D721Med (cell line): ENCODE results near the gene TMEM61.

Source experiments
- DNase-seq: peaks from one replicate; pipeline ENCODE4 v3.0.0; 2011; ENCODE audit warnings: low spot score; ENCODE audit not compliant: insufficient read length
- FAIRE-seq: peaks from 2 replicates; lab custom pipeline; 2011; peaks lifted over from hg19 to GRCh38; lab: Jason Lieb, UNC
- TF ChIP-seq, protein P1 (sequence below): IDR thresholded peaks from 2 replicates; pipeline ENCODE4 v1.5.1; 2012; ENCODE audit warnings: mild to moderate bottlenecking, control low read depth; ENCODE audit not compliant: insufficient read depth; ENCODE audit errors: missing control alignments

Gene TMEM61

DNA sequence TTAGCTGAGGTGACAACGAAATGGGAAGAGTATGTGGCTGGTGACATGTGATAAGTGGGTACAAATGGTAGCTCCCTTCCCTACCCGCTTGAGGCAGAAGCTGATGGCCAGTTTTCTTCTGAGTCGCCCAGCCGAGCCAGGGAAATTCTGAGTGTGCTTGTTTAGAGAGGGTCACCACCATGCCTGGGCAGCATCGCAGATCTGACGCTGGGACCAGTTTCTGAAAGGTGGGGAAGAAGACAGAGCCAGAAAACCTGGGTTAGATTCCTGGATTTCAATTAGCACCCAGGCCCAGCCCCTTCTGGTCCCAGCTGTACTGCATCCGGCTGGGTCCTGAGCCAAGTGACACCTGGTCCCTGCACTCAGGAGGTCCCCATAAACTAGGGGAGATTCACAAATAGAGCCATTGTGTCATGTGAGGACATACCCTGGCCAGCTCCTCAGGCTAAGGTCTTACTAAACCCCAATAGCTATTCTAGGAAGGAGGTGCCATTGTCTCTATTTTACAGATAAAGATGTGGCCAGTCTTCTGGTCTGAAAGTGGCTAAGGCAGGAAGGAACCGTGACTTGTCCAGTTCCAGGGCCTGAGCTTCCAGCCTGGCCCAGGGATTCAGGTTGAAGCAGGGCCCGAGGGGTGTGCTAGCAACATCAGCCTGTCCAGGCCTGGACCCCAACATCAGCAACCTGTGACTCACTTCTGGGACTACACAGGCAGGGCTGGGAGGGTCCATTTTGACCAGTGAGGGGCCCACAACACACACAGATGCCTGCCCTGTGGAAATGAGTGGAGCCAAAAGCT, 1.7 kb upstream of the TMEM61 start:
- no peak for DNase-seq
- TF ChIP-seq, protein P1, sequence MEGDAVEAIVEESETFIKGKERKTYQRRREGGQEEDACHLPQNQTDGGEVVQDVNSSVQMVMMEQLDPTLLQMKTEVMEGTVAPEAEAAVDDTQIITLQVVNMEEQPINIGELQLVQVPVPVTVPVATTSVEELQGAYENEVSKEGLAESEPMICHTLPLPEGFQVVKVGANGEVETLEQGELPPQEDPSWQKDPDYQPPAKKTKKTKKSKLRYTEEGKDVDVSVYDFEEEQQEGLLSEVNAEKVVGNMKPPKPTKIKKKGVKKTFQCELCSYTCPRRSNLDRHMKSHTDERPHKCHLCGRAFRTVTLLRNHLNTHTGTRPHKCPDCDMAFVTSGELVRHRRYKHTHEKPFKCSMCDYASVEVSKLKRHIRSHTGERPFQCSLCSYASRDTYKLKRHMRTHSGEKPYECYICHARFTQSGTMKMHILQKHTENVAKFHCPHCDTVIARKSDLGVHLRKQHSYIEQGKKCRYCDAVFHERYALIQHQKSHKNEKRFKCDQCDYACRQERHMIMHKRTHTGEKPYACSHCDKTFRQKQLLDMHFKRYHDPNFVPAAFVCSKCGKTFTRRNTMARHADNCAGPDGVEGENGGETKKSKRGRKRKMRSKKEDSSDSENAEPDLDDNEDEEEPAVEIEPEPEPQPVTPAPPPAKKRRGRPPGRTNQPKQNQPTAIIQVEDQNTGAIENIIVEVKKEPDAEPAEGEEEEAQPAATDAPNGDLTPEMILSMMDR = no peak
- FAIRE-seq = no peak

DNA sequence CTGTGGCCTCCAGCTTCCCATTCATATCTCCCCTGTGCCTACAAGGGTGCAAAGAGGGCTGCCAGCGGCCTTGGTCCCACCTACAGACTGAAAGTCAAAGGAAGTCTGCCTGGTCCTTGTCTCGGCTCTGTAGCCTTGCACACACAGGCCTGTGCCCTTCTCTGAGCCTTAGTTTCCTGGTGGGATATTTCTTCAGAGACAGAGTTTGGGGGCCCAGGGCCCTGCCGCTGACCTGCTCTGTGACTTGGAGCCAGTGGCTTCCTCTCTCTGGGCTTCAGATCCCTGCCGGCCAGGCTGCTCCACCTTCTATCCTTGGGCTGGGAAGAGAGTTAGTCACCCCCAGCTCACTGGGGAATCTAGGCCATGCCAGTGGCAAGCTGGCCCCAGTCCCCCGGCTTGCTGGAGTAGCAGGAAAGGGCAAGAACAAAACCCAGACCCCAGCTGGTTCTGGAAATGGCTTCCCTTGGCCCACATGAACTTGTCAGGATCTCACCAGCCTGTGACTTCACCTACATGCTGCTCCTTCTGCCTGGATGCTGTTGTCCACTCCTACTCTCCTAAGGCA, 1.0 kb upstream of the TMEM61 start:
- DNase-seq = no peak
- no peak for FAIRE-seq
- TF ChIP-seq, protein P1 = no peak

DNA sequence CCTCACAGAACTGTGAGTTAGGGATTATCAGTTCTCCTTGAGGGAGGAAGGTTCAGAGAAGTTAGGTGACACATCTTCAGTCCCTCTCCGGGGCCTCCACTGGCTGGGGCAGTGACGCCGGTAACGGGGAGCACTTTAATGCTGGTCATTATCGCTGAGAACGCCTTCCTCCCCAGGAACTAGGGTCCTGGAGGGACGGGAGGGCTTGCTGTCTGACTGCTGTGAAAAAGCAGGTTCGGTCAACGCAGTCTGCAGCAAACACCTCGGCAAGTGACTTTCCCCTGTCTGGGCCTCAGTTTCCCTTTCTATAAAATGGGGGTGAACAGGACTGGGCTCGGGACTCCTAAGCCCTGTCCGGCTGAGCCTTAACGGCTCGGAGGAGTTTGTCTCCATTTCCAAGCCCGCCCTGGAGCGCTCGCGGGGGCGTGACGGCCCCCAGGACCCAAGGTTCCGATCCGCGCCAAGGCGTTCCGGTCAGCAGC, 341 bp upstream of the TMEM61 start:
- TF ChIP-seq, protein P1 = no peak
- DNase-seq (no peak), FAIRE-seq (no peak)

DNA sequence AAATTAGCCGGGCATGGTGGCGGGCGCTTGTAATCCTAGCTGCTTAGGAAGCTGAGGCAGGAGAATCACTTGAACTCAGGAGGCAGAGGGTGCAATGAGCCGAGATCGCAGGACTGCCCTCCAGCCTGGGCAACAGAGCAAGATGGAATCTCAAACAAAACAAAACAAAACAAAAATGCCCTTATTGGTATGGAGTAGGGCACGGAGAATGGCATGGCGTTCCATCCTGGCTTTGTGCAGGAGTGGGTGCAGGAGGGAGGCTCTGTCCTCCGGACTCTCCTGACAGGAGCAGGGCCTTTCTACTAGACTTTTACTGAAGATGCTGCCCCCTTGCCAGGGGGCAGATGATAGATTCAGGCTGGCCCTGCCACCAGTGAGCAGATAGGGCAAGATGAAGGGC, 1.0 kb downstream of the TMEM61 start:
- DNase-seq (no peak), FAIRE-seq (no peak)
- TF ChIP-seq, protein P1 = no peak

DNA sequence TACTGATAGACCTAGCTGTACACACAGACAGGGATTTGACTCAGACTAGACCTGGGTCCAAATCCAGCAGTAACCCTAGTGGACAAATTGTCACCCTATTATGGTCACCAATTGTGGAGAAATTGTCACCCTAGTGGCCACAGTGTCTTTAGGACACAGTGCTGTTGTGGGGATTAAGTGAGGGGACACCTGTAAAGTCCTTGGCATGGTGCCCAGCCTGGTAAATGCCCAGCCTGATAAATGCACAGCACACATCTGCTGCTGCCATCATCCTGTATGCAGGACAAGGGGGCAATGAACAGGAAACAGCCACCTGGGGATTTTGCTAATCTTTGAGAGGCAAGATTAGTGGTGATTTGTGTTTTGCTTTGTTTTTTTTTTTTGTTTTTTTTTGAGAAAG, 2.3 kb downstream of the TMEM61 start:
- no peak for FAIRE-seq
- TF ChIP-seq, protein P1 = no peak
- no peak for DNase-seq

DNA sequence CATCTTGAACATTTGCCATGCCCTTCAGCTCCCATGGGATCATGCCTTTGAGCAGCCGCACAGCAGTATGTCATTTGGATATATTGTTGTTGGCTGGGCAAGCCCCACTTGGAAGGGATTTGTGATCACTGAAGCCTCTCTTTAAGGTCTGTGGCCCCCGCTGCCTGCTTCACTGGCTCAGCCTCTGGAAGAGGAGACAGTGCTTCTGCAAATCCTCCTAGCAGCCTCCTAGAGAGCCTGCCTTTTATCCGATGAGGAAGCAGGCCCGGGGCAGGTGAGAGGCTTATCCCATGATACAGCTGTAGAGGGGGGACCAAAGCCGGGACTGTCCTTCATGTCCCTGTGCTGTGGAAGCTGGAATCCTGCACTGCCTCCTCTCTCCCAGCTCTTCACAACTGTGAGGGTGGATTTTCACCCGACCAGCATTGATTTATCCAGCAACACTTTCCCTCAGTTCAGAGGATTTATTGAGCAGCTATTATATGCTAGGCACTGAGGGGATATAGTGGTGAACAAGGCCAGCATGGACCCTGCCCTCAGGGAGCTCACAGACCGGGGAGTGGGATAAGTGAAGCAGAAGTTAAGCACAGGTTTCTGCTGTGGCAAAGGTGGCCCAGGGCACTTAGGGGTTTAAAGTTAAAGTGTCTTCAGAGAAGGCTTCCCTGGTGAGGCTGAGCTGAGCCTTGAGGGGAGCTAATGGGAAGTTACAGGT, 3.9 kb downstream of the TMEM61 start:
- TF ChIP-seq, protein P1 = no peak
- DNase-seq (no peak), FAIRE-seq (no peak)

DNA sequence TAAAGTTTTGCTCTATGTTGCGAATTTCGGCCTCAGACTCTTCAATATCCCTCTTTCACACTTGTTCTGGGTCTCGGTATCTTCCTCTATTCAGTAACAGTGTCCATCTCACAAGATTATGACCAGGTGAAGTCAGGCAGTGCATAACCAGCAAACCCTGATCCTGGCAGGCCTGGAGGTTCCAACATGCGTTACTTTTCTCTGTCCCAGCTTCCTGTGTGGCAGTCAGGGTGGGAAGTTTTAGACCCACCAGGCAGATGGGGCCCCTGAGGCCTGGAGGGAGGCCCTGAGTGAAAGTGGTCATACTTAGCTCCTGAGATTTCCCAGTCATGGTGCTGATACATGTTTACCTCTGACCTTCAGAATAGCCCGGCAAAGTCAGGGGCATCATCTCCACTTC, 5.1 kb downstream of the TMEM61 start:
- DNase-seq = no peak
- FAIRE-seq = no peak
- TF ChIP-seq, protein P1 = no peak
